Neural cell (in vitro differentiated cells): ENCODE data around the gene FN1. TPM values are rescaled to one million over a fixed set of nuclear protein-coding genes. Genes with fewer than 3 reads are reported as not detected.
"Not testable (repeated sequence)": the region's sequence is repeated elsewhere in the genome, so short reads cannot be mapped to it uniquely, and the experiment has no call there.

Experiments used
- H2AFZ ChIP-seq: fragments of 200-600, 300-800 bp; sonication (generic), shearing (Covaris generic); 2 replicates; pipeline ENCODE4 v1.6.0; 2014; ENCODE audit warnings: low read depth, mild to moderate bottlenecking, antibody characterized with exemption, low read length, moderate library complexity
- H3F3A ChIP-seq: fragments of 200-600 bp; shearing (Covaris generic); 2 replicates; pipeline ENCODE4 v1.6.1; 2016; ENCODE audit warnings: mild to moderate bottlenecking, moderate library complexity, mixed read lengths, antibody characterized with exemption, low read length; ENCODE audit not compliant: insufficient read depth, poor library complexity, severe bottlenecking
- H3K27ac ChIP-seq: fragments of 200-600, 300-800 bp; sonication (generic), shearing (Covaris generic); 2 replicates; pipeline ENCODE4 v1.5.1; 2014; ENCODE audit warnings: mild to moderate bottlenecking, low read length, moderate library complexity
- H3K27me3 ChIP-seq: fragments of 300-800, 200-600 bp; sonication (generic), shearing (Covaris generic); 2 replicates; pipeline ENCODE4 v1.6.0; 2014; ENCODE audit warnings: mild to moderate bottlenecking, low read depth, low read length, moderate library complexity; ENCODE audit not compliant: insufficient read depth
- H3K36me3 ChIP-seq: fragments of 300-800, 200-600 bp; sonication (generic), shearing (Covaris generic); 2 replicates; pipeline ENCODE4 v1.5.1; 2014; ENCODE audit warnings: mild to moderate bottlenecking, antibody characterized with exemption, low read length, moderate library complexity; ENCODE audit not compliant: insufficient read depth
- H3K4me2 ChIP-seq: fragments of 300-800, 200-600 bp; sonication (generic), shearing (Covaris generic); 2 replicates; pipeline ENCODE4 v1.6.0; 2014; ENCODE audit warnings: mild to moderate bottlenecking, low read length
- H3K4me3 ChIP-seq: fragments of 300-800, 200-600 bp; sonication (generic), shearing (Covaris generic); 2 replicates; pipeline ENCODE4 v1.5.1; 2014; ENCODE audit warnings: mild to moderate bottlenecking, low read length, moderate library complexity
- H3K79me2 ChIP-seq: fragments of 200-600 bp; shearing (Covaris generic); replicated peaks from 2 replicates; pipeline ENCODE4 v1.6.0; 2014; ENCODE audit warnings: mild to moderate bottlenecking, low read length, moderate library complexity; ENCODE audit not compliant: insufficient read depth
- H3K9ac ChIP-seq: fragments of 300-800, 200-600 bp; sonication (generic), shearing (Covaris generic); 2 replicates; pipeline ENCODE4 v1.6.1; 2016; ENCODE audit warnings: mild to moderate bottlenecking, low read length, mixed read lengths
- H3K9me2 ChIP-seq: fragments of 200-600 bp; shearing (Covaris generic); 2 replicates; pipeline ENCODE4 v1.6.1; 2016; ENCODE audit warnings: mild to moderate bottlenecking, low read length, mixed read lengths; ENCODE audit not compliant: insufficient read depth
- H3K9me3 ChIP-seq: fragments of 200-600, 300-800 bp; sonication (generic), shearing (Covaris generic); 2 replicates; pipeline ENCODE4 v1.6.1; 2016; ENCODE audit warnings: mild to moderate bottlenecking, mixed run types, low read length, moderate library complexity, mixed read lengths
- H4K20me1 ChIP-seq: fragments of 200-600 bp; shearing (Covaris generic); 2 replicates; pipeline ENCODE4 v1.6.1; 2016; ENCODE audit warnings: mild to moderate bottlenecking, mixed run types; ENCODE audit not compliant: insufficient read depth
- EP300 ChIP-seq: fragments of 450-650 bp; conservative IDR thresholded peaks from 2 replicates; pipeline ENCODE4 v1.6.1; 2014; ENCODE audit warnings: antibody characterized with exemption, mild to moderate bottlenecking, moderate library complexity; ENCODE audit not compliant: poor library complexity, severe bottlenecking
- EZH2 ChIP-seq: fragments of 200-600, 300-800 bp; shearing (Covaris generic), sonication (generic); IDR thresholded peaks from 2 replicates; pipeline ENCODE4 v1.6.1; 2014; ENCODE audit warnings: antibody characterized with exemption, low read length, borderline replicate concordance, mild to moderate bottlenecking; ENCODE audit not compliant: insufficient read depth, poor library complexity, severe bottlenecking
- MXI1 ChIP-seq: fragments of 450-650 bp; conservative IDR thresholded peaks from 2 replicates; pipeline ENCODE4 v1.6.1; 2014; ENCODE audit warnings: antibody characterized with exemption, mild to moderate bottlenecking; ENCODE audit not compliant: poor library complexity, severe bottlenecking
- POLR2AphosphoS5 ChIP-seq: IDR thresholded peaks from 2 replicates; pipeline ENCODE4 v1.6.1; 2012
- RAD21 ChIP-seq: fragments of 450-650 bp; conservative IDR thresholded peaks from 2 replicates; pipeline ENCODE4 v1.6.1; 2014; ENCODE audit warnings: antibody characterized with exemption, mild to moderate bottlenecking, moderate library complexity
- REST ChIP-seq: IDR thresholded peaks from 2 replicates; pipeline ENCODE4 v1.6.1; 2012; ENCODE audit warnings: borderline replicate concordance
- SMC3 ChIP-seq: fragments of 450-650 bp; conservative IDR thresholded peaks from 2 replicates; pipeline ENCODE4 v1.6.1; 2014; ENCODE audit warnings: antibody characterized with exemption, mild to moderate bottlenecking, moderate library complexity; ENCODE audit not compliant: poor library complexity
- TAF1 ChIP-seq: IDR thresholded peaks from 2 replicates; pipeline ENCODE4 v1.6.1; 2012; ENCODE audit warnings: low read depth
- polyA plus RNA-seq: library from polyadenylated mRNA; depleted of rRNA; stranded (reverse); fragments of >200 nt; gene quantifications from 2 replicates; pipeline ENCODE4 v1.2.3, GENCODE V29; 2014
- TF ChIP-seq, protein P1 (sequence below): fragments of 450-650 bp; IDR thresholded peaks from 2 replicates; pipeline ENCODE4 v1.5.1; 2014; ENCODE audit warnings: antibody characterized with exemption, mild to moderate bottlenecking, moderate library complexity; ENCODE audit not compliant: poor library complexity, severe bottlenecking

Gene FN1
- polyA plus RNA-seq, 1 donor from 2014 or later, result 0.93 TPM

DNA sequence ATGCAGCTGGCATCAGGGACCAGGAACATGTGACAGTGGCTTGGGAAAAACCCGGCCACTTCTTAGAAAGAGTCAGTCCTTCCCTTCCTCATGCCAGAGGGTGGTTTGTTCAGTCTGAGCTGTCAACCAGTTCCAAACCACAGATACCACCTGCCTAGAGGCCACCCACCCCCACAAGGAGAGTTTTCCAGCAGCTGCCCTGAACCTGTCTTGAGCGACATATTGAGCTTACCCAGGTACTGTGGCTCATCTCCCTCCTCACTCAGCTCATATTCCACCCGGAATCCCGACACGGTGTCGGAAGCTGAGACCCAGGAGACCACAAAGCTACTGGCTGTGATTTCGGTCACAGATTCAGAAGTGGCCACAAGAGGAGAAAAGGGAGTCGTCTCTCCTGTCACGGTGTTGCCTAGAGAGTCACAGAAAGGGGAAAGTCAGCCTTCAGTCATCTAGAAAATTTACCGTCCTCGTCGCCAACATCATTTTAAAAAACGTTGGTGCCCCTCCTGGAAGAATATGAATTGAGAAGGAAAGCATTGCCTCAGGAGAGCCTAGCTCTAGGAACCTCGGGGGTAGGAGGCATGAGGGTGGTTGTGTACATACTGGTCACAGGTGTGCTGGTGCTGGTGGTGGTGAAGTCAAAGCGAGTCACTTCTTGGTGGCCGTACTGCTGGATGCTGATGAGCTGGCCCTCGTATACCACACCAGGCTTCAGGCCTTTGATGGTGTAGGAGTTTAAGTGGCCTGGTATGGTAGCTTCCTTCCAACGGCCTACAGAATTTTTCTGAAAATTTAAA lies 26.3 kb downstream of the FN1 start:
- TF ChIP-seq POLR2AphosphoS5 (no peak), EZH2 (no peak), EP300 (no peak), MXI1 (no peak), REST (no peak), RAD21 (no peak), SMC3 (no peak)
- no peaks in the 10 kb centered on the region for H3K79me2 ChIP-seq
- no peaks in the 10 kb centered on the region for H4K20me1 ChIP-seq
- H3K9ac ChIP-seq, result no peak overlapping the region
- no peaks in the 10 kb centered on the region for H3F3A ChIP-seq
- H3K27me3 ChIP-seq, result no peaks in the 10 kb centered on the region
- H3K9me2 ChIP-seq, result no peaks in the 10 kb centered on the region
- H3K4me2 ChIP-seq, result no peak overlapping the region
- H3K4me3 ChIP-seq, result no peak overlapping the region
- H3K9me3 ChIP-seq, result no peaks in the 10 kb centered on the region
- no peak overlapping the region for H3K27ac ChIP-seq
- H2AFZ ChIP-seq, result no peak overlapping the region
- no peaks in the 10 kb centered on the region for H3K36me3 ChIP-seq

GRCh38 chr2:215408441-215408840 lies 27.4 kb downstream of the FN1 start:
- not testable (repeated sequence) for H3K36me3 ChIP-seq, H3K4me2 ChIP-seq, H4K20me1 ChIP-seq, H3F3A ChIP-seq, H3K79me2 ChIP-seq, H3K9me2 ChIP-seq, H3K4me3 ChIP-seq, H3K27me3 ChIP-seq, H3K9ac ChIP-seq, H3K27ac ChIP-seq, H2AFZ ChIP-seq, H3K9me3 ChIP-seq

DNA sequence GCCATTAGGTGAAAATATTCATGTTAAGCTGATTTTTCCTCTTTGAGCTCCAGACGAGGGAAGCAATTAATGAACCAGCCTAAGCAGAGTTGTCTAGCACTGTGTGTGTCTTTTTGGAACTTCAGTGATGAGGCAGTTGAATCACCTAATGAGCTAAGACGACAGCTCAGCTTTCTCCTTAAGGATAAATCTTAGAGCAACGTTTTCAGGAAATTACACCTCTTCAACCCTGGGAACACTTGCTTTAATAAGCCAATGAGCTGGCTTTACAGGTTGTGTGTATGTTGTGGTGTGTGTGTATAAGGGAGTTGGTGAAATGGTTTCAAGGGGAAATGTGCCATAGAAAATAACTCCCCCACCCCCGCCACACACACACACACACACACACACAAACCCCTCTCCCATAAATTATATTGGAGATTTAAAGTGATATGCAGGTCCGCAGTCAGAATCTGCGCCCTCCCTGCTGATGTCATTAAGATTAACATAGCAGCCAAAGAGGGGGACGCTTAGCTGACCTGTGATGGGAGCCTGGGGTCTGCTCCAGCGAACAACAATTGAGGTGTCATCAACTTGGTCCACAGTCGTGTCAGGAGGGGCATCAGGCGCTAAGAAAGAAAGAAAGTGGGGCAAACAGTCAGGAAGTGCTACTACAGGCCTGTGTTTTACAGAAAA lies 28.1 kb downstream of the FN1 start:
- Histone ChIP-seq H2AFZ (no peak overlapping the region), H3K79me2 (no peaks in the 10 kb centered on the region)

More for the DNA sequence above, 28.1 kb downstream of the FN1 start:
- no peaks in the 10 kb centered on the region for H3K9me2 ChIP-seq
- no peaks in the 10 kb centered on the region for H3F3A ChIP-seq
- H3K36me3 ChIP-seq, result no peaks in the 10 kb centered on the region
- H4K20me1 ChIP-seq, result no peaks in the 10 kb centered on the region
- TF ChIP-seq, protein P1, sequence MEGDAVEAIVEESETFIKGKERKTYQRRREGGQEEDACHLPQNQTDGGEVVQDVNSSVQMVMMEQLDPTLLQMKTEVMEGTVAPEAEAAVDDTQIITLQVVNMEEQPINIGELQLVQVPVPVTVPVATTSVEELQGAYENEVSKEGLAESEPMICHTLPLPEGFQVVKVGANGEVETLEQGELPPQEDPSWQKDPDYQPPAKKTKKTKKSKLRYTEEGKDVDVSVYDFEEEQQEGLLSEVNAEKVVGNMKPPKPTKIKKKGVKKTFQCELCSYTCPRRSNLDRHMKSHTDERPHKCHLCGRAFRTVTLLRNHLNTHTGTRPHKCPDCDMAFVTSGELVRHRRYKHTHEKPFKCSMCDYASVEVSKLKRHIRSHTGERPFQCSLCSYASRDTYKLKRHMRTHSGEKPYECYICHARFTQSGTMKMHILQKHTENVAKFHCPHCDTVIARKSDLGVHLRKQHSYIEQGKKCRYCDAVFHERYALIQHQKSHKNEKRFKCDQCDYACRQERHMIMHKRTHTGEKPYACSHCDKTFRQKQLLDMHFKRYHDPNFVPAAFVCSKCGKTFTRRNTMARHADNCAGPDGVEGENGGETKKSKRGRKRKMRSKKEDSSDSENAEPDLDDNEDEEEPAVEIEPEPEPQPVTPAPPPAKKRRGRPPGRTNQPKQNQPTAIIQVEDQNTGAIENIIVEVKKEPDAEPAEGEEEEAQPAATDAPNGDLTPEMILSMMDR, result no peak
- TF ChIP-seq EP300 (no peak), POLR2AphosphoS5 (no peak), MXI1 (no peak), RAD21 (no peak), EZH2 (no peak), REST (no peak), TAF1 (no peak), SMC3 (no peak)
- H3K4me2 ChIP-seq, result no peak overlapping the region
- H3K4me3 ChIP-seq, result no peak overlapping the region
- H3K9me3 ChIP-seq, result no peaks in the 10 kb centered on the region
- H3K27me3 ChIP-seq, result no peaks in the 10 kb centered on the region
- no peak overlapping the region for H3K9ac ChIP-seq
- no peak overlapping the region for H3K27ac ChIP-seq
